ENCODE measurements around the gene PABPC3.

PABPC3 gene

DNA sequence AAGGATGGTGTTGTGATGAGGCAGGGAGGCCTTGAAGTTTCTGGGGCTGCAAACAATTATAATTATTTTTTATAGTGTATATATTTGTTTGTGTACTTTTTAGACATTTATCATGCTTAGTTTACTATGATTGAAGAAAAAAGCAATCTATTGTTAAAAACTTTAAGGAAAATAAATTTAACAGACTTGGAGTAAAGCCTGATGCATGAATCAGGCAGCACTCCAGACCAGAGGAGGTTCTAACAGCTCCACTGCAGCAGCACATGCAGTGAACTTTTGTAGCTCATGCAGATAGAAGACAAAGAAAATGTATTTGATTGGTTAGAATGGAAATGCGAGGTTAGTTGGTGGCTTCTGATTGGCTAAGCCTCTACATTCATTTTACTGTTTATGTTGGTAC lies 36.8 kb upstream of the PABPC3 start:
- ATAC-seq (ENCODE audit: low read depth) (no peak), DNase-seq (ENCODE audit: low spot score) (no peak)
- Histone ChIP-seq H3K9me3 (ENCODE audit: severe bottlenecking) (no peaks in the 10 kb centered on the region), H3K4me3 (ENCODE audit: severe bottlenecking) (no peak overlapping the region), H3K27ac (ENCODE audit: poor library complexity, severe bottlenecking) (no peak overlapping the region), H3K36me3 (ENCODE audit: low read depth) (no peaks in the 10 kb centered on the region), H3K4me1 (ENCODE audit: insufficient read depth, poor library complexity, severe bottlenecking) (no peaks in the 10 kb centered on the region), H3K27me3 (ENCODE audit: insufficient read depth, poor library complexity, severe bottlenecking) (no peaks in the 10 kb centered on the region)
- TF ChIP-seq, protein P1, sequence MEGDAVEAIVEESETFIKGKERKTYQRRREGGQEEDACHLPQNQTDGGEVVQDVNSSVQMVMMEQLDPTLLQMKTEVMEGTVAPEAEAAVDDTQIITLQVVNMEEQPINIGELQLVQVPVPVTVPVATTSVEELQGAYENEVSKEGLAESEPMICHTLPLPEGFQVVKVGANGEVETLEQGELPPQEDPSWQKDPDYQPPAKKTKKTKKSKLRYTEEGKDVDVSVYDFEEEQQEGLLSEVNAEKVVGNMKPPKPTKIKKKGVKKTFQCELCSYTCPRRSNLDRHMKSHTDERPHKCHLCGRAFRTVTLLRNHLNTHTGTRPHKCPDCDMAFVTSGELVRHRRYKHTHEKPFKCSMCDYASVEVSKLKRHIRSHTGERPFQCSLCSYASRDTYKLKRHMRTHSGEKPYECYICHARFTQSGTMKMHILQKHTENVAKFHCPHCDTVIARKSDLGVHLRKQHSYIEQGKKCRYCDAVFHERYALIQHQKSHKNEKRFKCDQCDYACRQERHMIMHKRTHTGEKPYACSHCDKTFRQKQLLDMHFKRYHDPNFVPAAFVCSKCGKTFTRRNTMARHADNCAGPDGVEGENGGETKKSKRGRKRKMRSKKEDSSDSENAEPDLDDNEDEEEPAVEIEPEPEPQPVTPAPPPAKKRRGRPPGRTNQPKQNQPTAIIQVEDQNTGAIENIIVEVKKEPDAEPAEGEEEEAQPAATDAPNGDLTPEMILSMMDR (IDR thresholded peaks at IDR 0.05; ENCODE audit: poor library complexity, severe bottlenecking) = no peak

DNA sequence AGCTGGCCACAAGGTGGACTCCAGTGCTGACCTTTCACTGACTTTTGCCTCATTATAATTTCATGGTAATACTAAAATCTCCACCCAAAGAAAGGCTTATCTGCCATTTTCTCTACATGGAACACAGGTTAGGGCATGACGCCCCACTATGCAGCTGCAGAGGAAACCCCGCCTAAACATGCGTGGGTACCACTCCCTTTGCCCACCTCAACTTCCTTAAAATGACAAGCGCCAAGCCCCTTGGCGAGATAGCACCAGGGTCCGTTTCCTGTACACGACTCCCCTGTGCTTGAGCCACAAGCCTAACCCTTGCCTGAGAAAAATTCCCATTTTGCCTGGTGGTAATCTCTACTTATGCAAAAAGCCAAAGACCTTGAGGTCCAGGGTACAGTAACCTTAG lies 36.0 kb upstream of the PABPC3 start:
- H3K9me3 ChIP-seq (ENCODE audit: severe bottlenecking) = no peaks in the 10 kb centered on the region
- H3K4me1 ChIP-seq (ENCODE audit: insufficient read depth, poor library complexity, severe bottlenecking) = no peaks in the 10 kb centered on the region
- no peak overlapping the region for H3K4me3 ChIP-seq (ENCODE audit: severe bottlenecking)
- ATAC-seq (ENCODE audit: low read depth) = no peak
- TF ChIP-seq, protein P1 (IDR thresholded peaks at IDR 0.05; ENCODE audit: poor library complexity, severe bottlenecking) = no peak
- no peak overlapping the region for H3K27ac ChIP-seq (ENCODE audit: poor library complexity, severe bottlenecking)
- H3K36me3 ChIP-seq (ENCODE audit: low read depth) = no peaks in the 10 kb centered on the region
- DNase-seq (ENCODE audit: low spot score) = no peak
- H3K27me3 ChIP-seq (ENCODE audit: insufficient read depth, poor library complexity, severe bottlenecking) = no peaks in the 10 kb centered on the region

DNA sequence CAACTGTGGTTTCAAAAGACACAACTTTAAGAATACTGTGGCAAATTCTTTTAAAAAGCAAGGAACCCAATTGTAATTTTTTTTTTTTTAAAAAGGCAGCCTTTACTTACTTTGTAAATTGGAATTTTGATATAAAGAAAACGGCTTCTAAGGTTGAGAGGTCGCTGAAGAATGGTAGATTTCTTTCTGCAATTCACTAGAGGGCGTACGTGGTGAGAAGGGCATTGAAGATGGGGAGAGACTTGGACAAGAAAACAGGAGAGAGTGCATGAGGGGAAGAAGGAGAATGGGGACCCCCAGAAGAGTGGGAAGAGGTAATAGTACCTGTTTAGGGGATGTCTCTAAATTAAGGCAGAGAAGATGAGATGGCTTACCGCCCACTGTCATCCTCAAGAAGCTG lies 33.5 kb upstream of the PABPC3 start:
- no peaks in the 10 kb centered on the region for H3K9me3 ChIP-seq (ENCODE audit: severe bottlenecking)
- no peaks in the 10 kb centered on the region for H3K36me3 ChIP-seq (ENCODE audit: low read depth)
- H3K4me3 ChIP-seq (ENCODE audit: severe bottlenecking) = no peak overlapping the region
- TF ChIP-seq, protein P1 (IDR thresholded peaks at IDR 0.05; ENCODE audit: poor library complexity, severe bottlenecking) = no peak
- H3K27me3 ChIP-seq (ENCODE audit: insufficient read depth, poor library complexity, severe bottlenecking) = no peaks in the 10 kb centered on the region
- H3K4me1 ChIP-seq (ENCODE audit: insufficient read depth, poor library complexity, severe bottlenecking) = no peaks in the 10 kb centered on the region
- H3K27ac ChIP-seq (ENCODE audit: poor library complexity, severe bottlenecking) = no peak overlapping the region
- DNase-seq (ENCODE audit: low spot score) = no peak
- no peak for ATAC-seq (ENCODE audit: low read depth)

DNA sequence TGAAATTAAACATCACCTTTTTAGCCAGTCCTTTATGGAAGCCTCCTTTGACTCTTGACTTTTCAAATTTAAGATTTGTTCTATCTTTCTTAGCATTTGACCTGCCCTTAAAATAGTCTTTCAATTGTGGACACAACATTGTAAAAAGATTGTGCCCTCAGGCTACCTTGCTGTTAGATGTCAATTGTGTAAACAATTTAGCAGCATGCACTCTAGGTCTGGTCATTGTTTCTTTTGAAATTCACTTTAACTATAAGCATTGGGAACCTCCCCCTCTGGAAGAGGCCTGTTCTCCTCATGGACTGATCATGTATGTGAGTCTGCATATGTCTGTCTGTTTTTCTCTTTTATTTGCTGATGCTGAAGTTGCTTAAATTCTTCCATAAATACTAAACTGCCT lies 31.5 kb upstream of the PABPC3 start:
- no peaks in the 10 kb centered on the region for H3K9me3 ChIP-seq (ENCODE audit: severe bottlenecking)
- no peak overlapping the region for H3K4me3 ChIP-seq (ENCODE audit: severe bottlenecking)
- TF ChIP-seq, protein P1 (IDR thresholded peaks at IDR 0.05; ENCODE audit: poor library complexity, severe bottlenecking) = no peak
- no peaks in the 10 kb centered on the region for H3K36me3 ChIP-seq (ENCODE audit: low read depth)
- H3K27me3 ChIP-seq (ENCODE audit: insufficient read depth, poor library complexity, severe bottlenecking) = no peaks in the 10 kb centered on the region
- ATAC-seq (ENCODE audit: low read depth) (no peak), DNase-seq (ENCODE audit: low spot score) (no peak)
- H3K4me1 ChIP-seq (ENCODE audit: insufficient read depth, poor library complexity, severe bottlenecking) = no peaks in the 10 kb centered on the region
- no peak overlapping the region for H3K27ac ChIP-seq (ENCODE audit: poor library complexity, severe bottlenecking)

DNA sequence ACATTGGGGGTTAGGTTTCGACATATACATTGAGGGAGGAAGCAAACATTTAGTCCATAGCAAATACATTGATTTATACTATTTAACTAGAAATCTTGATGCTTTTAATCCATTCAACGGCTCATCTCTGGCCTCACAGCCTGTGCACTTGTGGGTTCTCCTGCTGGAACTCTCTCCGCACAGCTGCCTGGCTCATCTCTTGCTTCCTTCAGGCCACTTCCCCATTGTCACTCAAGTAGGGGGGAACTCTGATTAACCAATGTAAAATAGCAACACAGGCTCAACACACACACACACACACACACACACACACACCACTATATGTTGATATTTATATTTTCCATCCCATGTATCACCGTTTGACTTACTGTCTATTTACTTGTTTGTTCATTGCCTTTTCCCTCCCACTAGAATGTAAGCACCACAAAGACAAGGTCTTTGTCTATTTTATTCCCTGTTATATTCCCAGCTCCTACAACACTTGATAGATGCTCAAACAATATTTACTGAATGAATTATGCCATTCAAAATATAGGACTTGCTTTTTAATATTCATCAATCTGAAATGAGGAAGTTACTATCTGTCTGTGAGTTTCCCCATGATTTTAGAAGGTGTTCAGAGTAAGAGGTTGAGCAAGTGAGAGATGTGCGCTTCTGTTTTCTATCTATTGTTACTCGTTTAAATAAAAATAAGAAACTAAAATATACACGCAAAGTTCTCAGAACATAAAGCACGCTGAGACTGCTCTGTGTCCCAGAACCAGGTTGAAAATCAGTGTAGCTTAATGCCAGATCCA lies 29.8 kb upstream of the PABPC3 start:
- DNase-seq (ENCODE audit: low spot score) (no peak), ATAC-seq (ENCODE audit: low read depth) (no peak)
- Histone ChIP-seq H3K4me1 (ENCODE audit: insufficient read depth, poor library complexity, severe bottlenecking) (no peaks in the 10 kb centered on the region), H3K27me3 (ENCODE audit: insufficient read depth, poor library complexity, severe bottlenecking) (no peaks in the 10 kb centered on the region), H3K27ac (ENCODE audit: poor library complexity, severe bottlenecking) (no peak overlapping the region), H3K36me3 (ENCODE audit: low read depth) (no peaks in the 10 kb centered on the region), H3K9me3 (ENCODE audit: severe bottlenecking) (no peaks in the 10 kb centered on the region), H3K4me3 (ENCODE audit: severe bottlenecking) (no peak overlapping the region)
- TF ChIP-seq, protein P1 (IDR thresholded peaks at IDR 0.05; ENCODE audit: poor library complexity, severe bottlenecking) = no peak

Measured in RWPE2 (cell line).